ENCODE results near the gene MCHR1.

MCHR1 gene

GRCh38 chr22:40723396-40723933, 44.2 kb downstream of the MCHR1 start:
- in situ Hi-C loops (cut with MboI; ENCODE audit: low sequenced_read_pairs), result no loop called here

- in situ Hi-C loops (cut with MboI; ENCODE audit: low sequenced_read_pairs), result no loop called here
These were observed 47.2 kb downstream of the MCHR1 start for GRCh38 chr22:40726514-40726913.

DNA sequence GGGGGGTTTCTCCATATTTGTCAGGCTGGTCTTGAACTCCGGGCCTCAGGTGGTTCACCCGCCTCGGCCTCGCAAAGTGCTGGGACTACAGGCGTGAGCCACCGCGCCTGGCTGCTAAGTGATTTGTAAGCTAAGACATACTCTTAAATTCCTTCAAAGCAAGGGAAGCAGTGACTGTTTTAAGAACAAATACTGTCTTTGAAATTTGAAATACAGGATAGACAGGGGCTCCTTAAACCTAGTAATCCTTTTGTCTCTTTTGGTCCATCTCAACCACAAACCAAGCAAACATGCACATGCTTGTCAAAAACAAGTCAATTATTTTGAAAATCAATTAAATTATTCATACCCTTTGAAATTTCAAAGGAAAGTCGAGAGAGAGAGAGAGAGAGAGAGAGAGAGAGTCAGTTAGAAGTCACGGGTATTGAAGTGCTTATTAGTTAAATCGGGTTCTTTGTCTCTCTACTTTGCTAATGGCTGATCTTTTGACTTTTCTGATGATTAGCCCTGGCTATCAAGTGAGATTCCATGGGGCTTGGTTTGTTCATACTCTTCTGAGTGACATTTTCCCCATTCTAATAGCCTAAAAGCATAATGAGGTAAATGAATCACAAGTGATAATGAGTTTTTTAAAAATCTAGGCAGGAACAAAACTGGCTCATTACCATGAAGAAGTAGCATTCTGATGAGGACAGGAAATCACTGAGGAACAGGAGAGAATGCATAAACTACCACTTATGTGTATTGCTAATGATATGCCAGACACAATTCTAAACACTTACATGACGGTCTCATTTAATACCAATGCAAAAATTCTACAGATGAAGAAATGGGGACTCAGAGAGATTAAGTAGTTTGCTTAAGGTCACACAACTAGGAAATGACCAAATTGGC, 48.0 kb downstream of the MCHR1 start:
- in situ Hi-C loops (cut with MboI; ENCODE audit: low sequenced_read_pairs), result no loop called here

GRCh38 chr22:40727964-40728615, 48.8 kb downstream of the MCHR1 start:
- in situ Hi-C loops (cut with MboI; ENCODE audit: low sequenced_read_pairs), result no loop called here

DNA sequence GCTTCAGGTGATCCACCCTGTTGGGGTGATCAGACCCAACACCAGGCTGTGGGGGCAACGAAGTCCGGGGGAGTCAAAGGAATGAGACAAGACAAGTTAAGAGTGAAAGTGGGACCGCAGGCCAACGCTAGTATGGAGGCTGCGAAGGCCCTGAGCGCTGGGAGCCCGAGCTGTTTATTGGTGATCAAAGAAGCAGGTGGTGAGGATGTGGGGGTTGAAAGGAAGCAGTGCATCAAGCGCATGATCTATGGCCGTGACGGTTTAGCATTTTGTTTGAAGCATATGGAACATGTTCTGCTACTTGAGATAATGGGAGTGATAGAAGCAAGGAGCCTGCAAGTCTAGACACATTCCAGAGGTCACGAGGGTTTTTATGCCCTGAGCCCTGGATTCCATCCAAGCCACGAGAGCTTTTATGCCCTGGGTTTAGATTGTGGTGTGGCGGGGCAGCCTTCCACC, 49.5 kb downstream of the MCHR1 start:
- in situ Hi-C loops (cut with MboI; ENCODE audit: low sequenced_read_pairs), result no loop called here

- in situ Hi-C loops (cut with MboI; ENCODE audit: low sequenced_read_pairs), result no loop called here
These were observed 50.0 kb downstream of the MCHR1 start for GRCh38 chr22:40729284-40729683.
